Measurements from ENCODE around the gene LNPEP.

The LNPEP gene

GRCh38 chr5:96931605-96932004, 4.3 kb upstream of the LNPEP start:
- Histone ChIP-seq H3K9ac (ENCODE audit: low read length) (no peak overlapping the region), H3K4me1 (ENCODE audit: control insufficient read depth, insufficient read depth, low read length) (peaks cover 10% of the 10 kb centered on the region), H3K4me3 (ENCODE audit: low read length) (no peak overlapping the region), H3K27ac (ENCODE audit: low read depth, low read length) (no peak overlapping the region), H3K27me3 (ENCODE audit: control insufficient read depth, insufficient read depth, low read length) (no peaks in the 10 kb centered on the region), H3K36me3 (ENCODE audit: control insufficient read depth, insufficient read depth, low read length) (no peaks in the 10 kb centered on the region)

DNA sequence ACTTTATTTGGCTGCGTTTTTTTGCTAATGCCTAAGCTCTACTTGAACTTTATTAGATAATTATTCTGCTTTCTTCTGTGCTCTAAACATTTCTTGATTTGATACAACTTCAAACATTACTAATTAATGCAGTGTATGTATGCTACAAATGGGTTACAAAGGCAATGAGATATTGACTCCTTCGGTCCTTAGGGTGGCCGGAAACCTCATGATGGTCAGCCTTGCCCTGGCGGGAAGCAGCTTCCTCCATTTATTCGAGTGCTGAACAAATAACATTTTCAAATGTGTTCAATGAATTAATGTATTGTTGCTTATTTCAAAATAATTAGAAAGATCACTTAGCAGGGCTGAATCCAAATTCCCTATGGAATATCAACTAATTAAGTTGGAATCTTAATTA, 3.9 kb upstream of the LNPEP start:
- Histone ChIP-seq H3K4me3 (ENCODE audit: low read length) (no peak overlapping the region), H3K4me1 (ENCODE audit: control insufficient read depth, insufficient read depth, low read length) (peaks cover 10% of the 10 kb centered on the region), H3K27ac (ENCODE audit: low read depth, low read length) (no peak overlapping the region), H3K9ac (ENCODE audit: low read length) (no peak overlapping the region), H3K27me3 (ENCODE audit: control insufficient read depth, insufficient read depth, low read length) (no peaks in the 10 kb centered on the region), H3K36me3 (ENCODE audit: control insufficient read depth, insufficient read depth, low read length) (no peaks in the 10 kb centered on the region)

DNA sequence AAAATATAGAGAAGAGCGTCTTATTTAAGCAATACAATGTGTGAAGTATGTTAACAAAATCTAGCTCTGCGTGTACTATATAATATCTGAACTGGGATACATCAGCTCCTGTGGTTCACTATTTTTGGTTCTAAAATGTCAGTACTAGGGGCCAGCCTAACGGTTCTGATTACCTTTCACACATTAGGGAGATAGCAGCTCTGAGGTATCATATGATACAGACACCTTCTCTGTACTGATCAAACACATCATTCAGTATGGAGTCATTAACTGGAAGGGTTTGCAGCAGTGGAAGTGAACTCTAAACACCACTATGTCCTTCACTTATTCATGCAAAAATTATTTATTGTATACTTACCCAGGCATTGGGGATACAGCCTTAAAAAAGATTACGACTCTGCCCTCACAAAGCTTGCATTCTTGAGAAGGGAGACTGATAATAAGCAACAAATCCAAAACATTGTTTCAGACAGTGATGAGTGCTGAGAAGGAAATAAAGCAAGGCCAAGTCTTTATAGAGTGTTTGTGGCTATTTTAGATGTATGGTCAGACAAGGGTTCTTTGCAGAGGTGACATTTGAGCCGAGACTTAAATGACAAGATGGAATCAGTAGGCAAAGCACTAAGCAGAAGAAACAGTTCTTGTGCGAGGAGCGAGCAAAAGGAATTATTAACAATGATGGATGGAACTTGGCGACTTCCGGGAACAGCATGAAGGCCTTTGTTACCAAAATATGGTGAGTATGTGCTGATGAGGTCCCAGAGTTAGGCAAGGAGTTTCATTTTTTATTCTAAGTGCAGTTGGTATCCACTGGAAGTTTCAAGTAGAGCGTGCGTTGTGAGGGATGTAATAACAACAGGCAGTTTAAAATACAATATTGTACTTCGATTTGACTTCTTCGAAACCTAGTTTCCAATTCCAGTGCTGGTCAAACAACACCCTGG, 1.8 kb upstream of the LNPEP start:
- no peaks in the 10 kb centered on the region for H3K27me3 ChIP-seq (ENCODE audit: control insufficient read depth, insufficient read depth, low read length)
- H3K4me1 ChIP-seq (ENCODE audit: control insufficient read depth, insufficient read depth, low read length), result peaks cover 15% of the 10 kb centered on the region
- H3K36me3 ChIP-seq (ENCODE audit: control insufficient read depth, insufficient read depth, low read length), result no peaks in the 10 kb centered on the region

GRCh38 chr5:96934708-96935558, 947 bp upstream of the LNPEP start:
- H3K4me3 ChIP-seq (ENCODE audit: low read length), result peak overlapping the region; percentile 72
- no peaks in the 10 kb centered on the region for H3K36me3 ChIP-seq (ENCODE audit: control insufficient read depth, insufficient read depth, low read length)
- peaks cover 15% of the 10 kb centered on the region for H3K4me1 ChIP-seq (ENCODE audit: control insufficient read depth, insufficient read depth, low read length)
- H3K27me3 ChIP-seq (ENCODE audit: control insufficient read depth, insufficient read depth, low read length), result no peaks in the 10 kb centered on the region
- peak overlapping the region; percentile 95 for H3K27ac ChIP-seq (ENCODE audit: low read depth, low read length)
- H3K9ac ChIP-seq (ENCODE audit: low read length), result peak overlapping the region; percentile 72

More for the DNA sequence above, 1.8 kb upstream of the LNPEP start:
- H3K4me3 ChIP-seq (ENCODE audit: low read length), result peak overlapping the region; percentile 72
- H3K27ac ChIP-seq (ENCODE audit: low read depth, low read length), result peak overlapping the region; percentile 95
- peak overlapping the region; percentile 58 for H3K9ac ChIP-seq (ENCODE audit: low read length)

DNA sequence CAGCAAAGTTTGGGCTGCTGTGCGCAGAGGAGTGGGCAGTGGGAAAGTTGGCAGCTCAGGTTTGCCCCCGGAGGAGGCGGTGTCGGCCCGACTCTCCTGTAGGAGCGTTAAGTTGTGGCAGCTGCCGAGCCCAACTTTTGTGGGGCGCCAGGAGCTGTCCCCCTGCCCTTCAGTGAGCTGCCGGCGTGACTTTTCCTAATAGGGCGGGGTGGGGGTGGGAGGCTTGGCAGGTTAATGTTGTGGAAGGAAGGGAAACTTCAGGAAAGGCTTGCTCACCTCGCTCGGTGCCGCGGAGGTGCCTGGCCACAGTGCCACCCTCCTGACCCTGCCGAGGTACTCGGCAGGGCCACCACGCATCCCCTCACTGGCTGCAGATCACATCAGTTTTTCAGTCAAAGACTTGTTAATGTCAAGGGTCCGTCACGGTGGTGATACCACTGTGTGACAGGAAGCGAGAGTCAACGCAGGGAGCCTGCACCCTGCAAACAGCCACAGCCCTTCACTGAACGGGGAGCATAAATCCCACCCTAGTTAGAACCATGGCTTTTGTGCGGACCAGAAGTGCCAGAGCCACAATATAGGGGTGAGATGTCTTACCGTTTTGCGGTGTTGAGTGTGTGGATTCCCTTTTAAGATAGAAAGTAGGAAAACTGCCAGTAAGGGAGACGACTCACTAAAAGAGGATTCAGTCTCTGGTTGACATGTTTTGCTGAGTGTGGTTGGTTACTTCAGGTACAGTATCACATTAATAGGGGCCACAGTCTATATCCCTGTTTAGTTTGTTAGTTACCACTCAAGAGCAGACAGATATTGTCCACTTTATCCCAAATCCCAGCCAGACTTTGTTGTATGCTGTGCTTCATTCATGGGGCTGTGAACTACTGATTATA, 796 bp downstream of the LNPEP start:
- H3K4me3 ChIP-seq (ENCODE audit: low read length), result peak overlapping the region; percentile 72
- H3K4me1 ChIP-seq (ENCODE audit: control insufficient read depth, insufficient read depth, low read length), result peaks cover 15% of the 10 kb centered on the region
- peak overlapping the region; percentile 64 for H3K9ac ChIP-seq (ENCODE audit: low read length)
- H3K27ac ChIP-seq (ENCODE audit: low read depth, low read length), result peak overlapping the region; percentile 95
- H3K36me3 ChIP-seq (ENCODE audit: control insufficient read depth, insufficient read depth, low read length), result no peaks in the 10 kb centered on the region
- H3K27me3 ChIP-seq (ENCODE audit: control insufficient read depth, insufficient read depth, low read length), result no peaks in the 10 kb centered on the region

DNA sequence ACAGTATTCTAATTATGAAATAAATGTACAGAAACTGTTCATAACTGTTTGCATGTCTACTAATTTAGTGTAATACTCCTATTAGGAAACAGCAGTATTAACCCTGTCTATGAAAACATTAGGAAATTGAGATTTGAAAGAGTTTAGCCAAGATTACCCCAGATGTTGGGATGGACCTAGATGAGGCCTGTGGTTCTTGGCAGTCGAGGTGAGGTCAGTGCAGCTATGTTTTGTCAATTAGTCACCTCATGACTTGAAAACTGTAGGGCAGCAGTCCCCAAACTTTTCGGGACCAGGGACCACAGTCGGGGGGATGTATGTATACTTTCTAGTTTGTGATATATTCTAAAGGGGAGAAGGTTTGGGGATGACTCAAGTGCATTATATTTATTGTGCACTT, 4.7 kb downstream of the LNPEP start:
- Histone ChIP-seq H3K4me1 (ENCODE audit: control insufficient read depth, insufficient read depth, low read length) (peaks cover 4% of the 10 kb centered on the region), H3K27ac (ENCODE audit: low read depth, low read length) (no peak overlapping the region), H3K27me3 (ENCODE audit: control insufficient read depth, insufficient read depth, low read length) (no peaks in the 10 kb centered on the region), H3K9ac (ENCODE audit: low read length) (no peak overlapping the region), H3K36me3 (ENCODE audit: control insufficient read depth, insufficient read depth, low read length) (no peaks in the 10 kb centered on the region), H3K4me3 (ENCODE audit: low read length) (no peak overlapping the region)

DNA sequence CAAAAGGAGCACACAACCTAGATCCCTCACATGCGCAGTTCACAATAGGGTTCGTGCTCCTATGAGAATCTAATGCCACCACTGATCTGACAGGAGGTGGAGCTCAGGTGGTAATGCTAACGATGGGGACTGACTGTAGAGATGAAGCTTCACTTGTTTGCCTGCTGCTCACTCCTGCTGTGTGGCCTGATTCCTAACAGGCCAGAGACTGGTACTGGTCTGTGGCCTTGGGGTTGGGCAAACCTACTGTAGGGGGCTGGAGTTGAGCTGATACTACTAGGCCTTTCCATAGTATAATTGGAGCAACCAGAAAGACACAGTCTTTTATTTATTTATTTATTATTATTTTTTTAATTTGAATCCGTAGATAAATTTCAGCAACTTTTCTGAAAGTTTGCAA, 5.3 kb downstream of the LNPEP start:
- H3K4me3 ChIP-seq (ENCODE audit: low read length), result no peak overlapping the region
- no peaks in the 10 kb centered on the region for H3K27me3 ChIP-seq (ENCODE audit: control insufficient read depth, insufficient read depth, low read length)
- no peak overlapping the region for H3K9ac ChIP-seq (ENCODE audit: low read length)
- H3K27ac ChIP-seq (ENCODE audit: low read depth, low read length), result no peak overlapping the region
- no peaks in the 10 kb centered on the region for H3K36me3 ChIP-seq (ENCODE audit: control insufficient read depth, insufficient read depth, low read length)
- H3K4me1 ChIP-seq (ENCODE audit: control insufficient read depth, insufficient read depth, low read length), result peaks cover 4% of the 10 kb centered on the region

GRCh38 chr5:96942078-96942477, 6.2 kb downstream of the LNPEP start:
- Histone ChIP-seq H3K36me3 (ENCODE audit: control insufficient read depth, insufficient read depth, low read length) (no peaks in the 10 kb centered on the region), H3K27me3 (ENCODE audit: control insufficient read depth, insufficient read depth, low read length) (no peaks in the 10 kb centered on the region), H3K4me1 (ENCODE audit: control insufficient read depth, insufficient read depth, low read length) (peaks cover 4% of the 10 kb centered on the region), H3K4me3 (ENCODE audit: low read length) (no peak overlapping the region), H3K9ac (ENCODE audit: low read length) (no peak overlapping the region), H3K27ac (ENCODE audit: low read depth, low read length) (no peak overlapping the region)

DNA sequence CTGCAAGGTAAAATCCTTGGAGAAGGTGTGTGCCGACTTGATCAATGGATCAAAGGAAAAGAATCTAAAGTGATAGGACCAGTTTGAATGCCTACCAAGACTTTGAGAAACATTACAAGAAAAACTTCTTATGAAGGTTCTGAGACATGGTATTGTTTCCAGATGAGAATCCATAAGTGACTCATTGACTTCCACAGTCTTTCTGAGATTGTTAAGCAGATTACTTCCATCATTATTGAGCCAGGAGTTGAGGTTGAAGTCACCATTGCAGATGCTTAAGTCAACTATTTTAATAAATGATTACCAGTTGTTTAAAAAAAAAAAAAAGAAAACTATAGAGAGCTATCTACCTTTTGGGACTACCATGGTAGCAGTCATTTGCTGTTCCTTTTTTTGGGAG, 7.0 kb downstream of the LNPEP start:
- no peaks in the 10 kb centered on the region for H3K27me3 ChIP-seq (ENCODE audit: control insufficient read depth, insufficient read depth, low read length)
- no peaks in the 10 kb centered on the region for H3K36me3 ChIP-seq (ENCODE audit: control insufficient read depth, insufficient read depth, low read length)
- no peak overlapping the region for H3K9ac ChIP-seq (ENCODE audit: low read length)
- H3K4me1 ChIP-seq (ENCODE audit: control insufficient read depth, insufficient read depth, low read length), result peaks cover 4% of the 10 kb centered on the region
- H3K4me3 ChIP-seq (ENCODE audit: low read length), result no peak overlapping the region
- H3K27ac ChIP-seq (ENCODE audit: low read depth, low read length), result no peak overlapping the region

GRCh38 chr5:96943799-96944198, 7.9 kb downstream of the LNPEP start:
- Histone ChIP-seq H3K36me3 (ENCODE audit: control insufficient read depth, insufficient read depth, low read length) (no peaks in the 10 kb centered on the region), H3K4me1 (ENCODE audit: control insufficient read depth, insufficient read depth, low read length) (no peaks in the 10 kb centered on the region), H3K27ac (ENCODE audit: low read depth, low read length) (no peak overlapping the region), H3K4me3 (ENCODE audit: low read length) (no peak overlapping the region), H3K27me3 (ENCODE audit: control insufficient read depth, insufficient read depth, low read length) (no peaks in the 10 kb centered on the region), H3K9ac (ENCODE audit: low read length) (no peak overlapping the region)

GRCh38 chr5:96945144-96945897, 9.4 kb downstream of the LNPEP start:
- no peaks in the 10 kb centered on the region for H3K4me1 ChIP-seq (ENCODE audit: control insufficient read depth, insufficient read depth, low read length)
- H3K27ac ChIP-seq (ENCODE audit: low read depth, low read length), result no peak overlapping the region
- H3K4me3 ChIP-seq (ENCODE audit: low read length), result no peak overlapping the region
- no peaks in the 10 kb centered on the region for H3K36me3 ChIP-seq (ENCODE audit: control insufficient read depth, insufficient read depth, low read length)
- H3K27me3 ChIP-seq (ENCODE audit: control insufficient read depth, insufficient read depth, low read length), result no peaks in the 10 kb centered on the region
- H3K9ac ChIP-seq (ENCODE audit: low read length), result no peak overlapping the region
